ENCODE data around the gene ANK3.
A peak's percentile ranks its signal among the peaks of the same experiment; 100 is the strongest.

- TF ChIP-seq POLR2A (IDR thresholded peaks at IDR 0.05) = no peak
- peak in 9 of 11 experiments; percentile 27 to 54 (median 34) for TF ChIP-seq CTCF (IDR thresholded peaks at IDR 0.05 in 8 of 11, conservative IDR thresholded peaks at IDR 0.05 in 3 of 11)
- no peak for TF ChIP-seq POLR2AphosphoS5 (IDR thresholded peaks at IDR 0.05)
Measured at GRCh38 chr10:60237977-60238758, 151.5 kb downstream of the ANK3 start.

Measured in spleen (tissue), 7 donors.